ENCODE data around the gene ATP5PD.
"Not testable (repeated sequence)": the region's sequence is repeated elsewhere in the genome, so short reads cannot be mapped to it uniquely, and the experiment has no call there.

ATP5PD gene

GRCh38 chr17:75034236-75034908, 12.4 kb downstream of the ATP5PD start:
- TF ChIP-seq, protein P1, sequence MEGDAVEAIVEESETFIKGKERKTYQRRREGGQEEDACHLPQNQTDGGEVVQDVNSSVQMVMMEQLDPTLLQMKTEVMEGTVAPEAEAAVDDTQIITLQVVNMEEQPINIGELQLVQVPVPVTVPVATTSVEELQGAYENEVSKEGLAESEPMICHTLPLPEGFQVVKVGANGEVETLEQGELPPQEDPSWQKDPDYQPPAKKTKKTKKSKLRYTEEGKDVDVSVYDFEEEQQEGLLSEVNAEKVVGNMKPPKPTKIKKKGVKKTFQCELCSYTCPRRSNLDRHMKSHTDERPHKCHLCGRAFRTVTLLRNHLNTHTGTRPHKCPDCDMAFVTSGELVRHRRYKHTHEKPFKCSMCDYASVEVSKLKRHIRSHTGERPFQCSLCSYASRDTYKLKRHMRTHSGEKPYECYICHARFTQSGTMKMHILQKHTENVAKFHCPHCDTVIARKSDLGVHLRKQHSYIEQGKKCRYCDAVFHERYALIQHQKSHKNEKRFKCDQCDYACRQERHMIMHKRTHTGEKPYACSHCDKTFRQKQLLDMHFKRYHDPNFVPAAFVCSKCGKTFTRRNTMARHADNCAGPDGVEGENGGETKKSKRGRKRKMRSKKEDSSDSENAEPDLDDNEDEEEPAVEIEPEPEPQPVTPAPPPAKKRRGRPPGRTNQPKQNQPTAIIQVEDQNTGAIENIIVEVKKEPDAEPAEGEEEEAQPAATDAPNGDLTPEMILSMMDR (conservative IDR thresholded peaks at IDR 0.05; ENCODE audit: low read depth, low read length) = peak; percentile 39
- H3K4me3 ChIP-seq (ENCODE audit: low read depth, low read length) = peak overlapping the region; percentile 88
- DNase-seq (ENCODE audit: low read depth) = peak; percentile 90

DNA sequence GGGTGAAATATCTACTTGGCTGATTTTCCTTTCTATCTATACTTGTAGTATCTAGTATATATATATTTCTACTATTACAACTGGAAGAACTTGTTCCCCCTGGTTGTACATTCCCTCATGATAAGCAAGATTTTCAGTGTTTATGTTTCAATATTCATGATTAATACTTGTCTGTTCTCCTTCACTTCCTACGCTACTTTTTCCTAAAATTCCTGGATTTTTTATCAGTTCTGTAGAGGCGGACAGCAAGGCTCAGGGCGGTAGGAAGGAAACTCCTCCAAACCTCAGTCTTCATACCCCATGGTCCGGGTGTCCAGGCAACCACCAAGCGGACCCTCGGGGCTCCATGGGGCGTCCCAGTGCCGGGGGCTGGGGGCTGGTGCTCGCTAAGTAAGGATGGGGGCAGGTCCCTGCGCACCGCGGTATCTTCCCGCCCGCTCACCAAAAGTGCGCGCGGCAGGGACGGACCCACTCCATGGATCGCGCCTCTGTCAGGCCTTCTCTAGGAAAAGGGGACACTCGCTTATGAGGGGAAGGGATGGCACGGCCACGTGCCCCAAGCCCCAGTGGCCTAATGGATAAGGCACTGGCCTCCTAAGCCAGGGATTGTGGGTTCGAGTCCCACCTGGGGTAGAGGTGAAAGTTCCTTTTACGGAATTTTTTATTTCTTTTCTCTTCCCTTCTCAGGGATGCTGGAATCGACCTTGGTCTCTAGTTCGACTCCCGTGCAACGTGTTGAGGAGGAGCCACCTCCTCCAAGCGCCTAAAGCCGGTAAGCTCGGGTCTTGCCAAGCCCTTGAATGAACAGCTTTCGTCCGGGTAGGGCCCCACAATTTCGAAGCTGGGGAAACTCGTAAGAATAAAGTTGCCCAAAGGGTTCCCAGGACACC, 13.2 kb downstream of the ATP5PD start:
- DNase-seq (ENCODE audit: low read depth) = peak; percentile 91
- H3K4me3 ChIP-seq (ENCODE audit: low read depth, low read length) = peak overlapping the region; percentile 88
- TF ChIP-seq, protein P1 (conservative IDR thresholded peaks at IDR 0.05; ENCODE audit: low read depth, low read length) = no peak

GRCh38 chr17:75032720-75033280, 14.0 kb downstream of the ATP5PD start:
- TF ChIP-seq, protein P1 (conservative IDR thresholded peaks at IDR 0.05; ENCODE audit: low read depth, low read length) = no peak
- peak overlapping the region; percentile 88 for H3K4me3 ChIP-seq (ENCODE audit: low read depth, low read length)

DNA sequence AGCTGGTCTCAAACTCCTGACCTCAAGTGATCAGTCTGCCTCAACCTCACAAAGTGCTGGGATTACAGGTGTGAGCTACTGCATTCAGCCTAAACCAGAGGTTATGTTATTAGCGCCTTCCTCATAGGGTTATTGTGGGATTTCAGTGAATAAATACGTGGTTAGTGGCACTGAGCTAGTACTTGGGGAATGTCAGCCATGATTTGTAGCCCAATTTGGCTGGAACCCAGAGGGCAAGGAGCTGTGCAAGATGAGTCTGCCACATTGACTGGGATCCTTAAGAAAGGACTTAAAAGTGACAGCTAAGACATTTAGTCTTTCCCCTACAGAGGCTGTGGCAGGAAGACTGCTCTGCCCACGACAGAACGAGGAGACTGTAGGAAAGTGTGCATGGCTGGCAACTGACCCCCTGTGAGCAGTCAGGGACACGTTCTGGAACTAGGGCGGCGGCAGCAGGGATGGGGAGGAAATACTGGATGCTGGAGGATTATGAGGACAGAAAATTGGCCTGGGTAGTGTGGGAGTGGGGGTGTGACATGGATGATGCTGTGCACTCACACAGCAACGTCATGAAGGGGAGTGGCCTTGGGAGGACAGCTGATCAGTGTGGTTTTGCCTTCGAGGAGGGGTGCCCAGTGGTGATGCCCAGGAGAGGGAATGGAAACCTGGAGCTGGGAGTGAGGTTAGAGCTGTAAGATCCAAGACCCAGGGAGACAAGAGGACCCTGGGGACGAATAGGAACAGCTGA, 14.6 kb downstream of the ATP5PD start:
- TF ChIP-seq, protein P1 (conservative IDR thresholded peaks at IDR 0.05; ENCODE audit: low read depth, low read length) = no peak
- DNase-seq (ENCODE audit: low read depth) = peak; percentile 64
- peak overlapping the region; percentile 43 for H3K4me3 ChIP-seq (ENCODE audit: low read depth, low read length)

More at GRCh38 chr17:75032720-75033280, 14.0 kb downstream of the ATP5PD start:
- peak; percentile 5 for DNase-seq (ENCODE audit: low read depth)

GRCh38 chr17:75030161-75030560, 16.6 kb downstream of the ATP5PD start:
- no peak overlapping the region for H3K4me3 ChIP-seq (ENCODE audit: low read depth, low read length)
- DNase-seq (ENCODE audit: low read depth) = no peak
- TF ChIP-seq, protein P1 (conservative IDR thresholded peaks at IDR 0.05; ENCODE audit: low read depth, low read length) = no peak

- H3K4me3 ChIP-seq (ENCODE audit: low read depth, low read length); DNase-seq (ENCODE audit: low read depth): not testable (repeated sequence)
Measured at GRCh38 chr17:75026650-75027049, 20.1 kb downstream of the ATP5PD start.

DNA sequence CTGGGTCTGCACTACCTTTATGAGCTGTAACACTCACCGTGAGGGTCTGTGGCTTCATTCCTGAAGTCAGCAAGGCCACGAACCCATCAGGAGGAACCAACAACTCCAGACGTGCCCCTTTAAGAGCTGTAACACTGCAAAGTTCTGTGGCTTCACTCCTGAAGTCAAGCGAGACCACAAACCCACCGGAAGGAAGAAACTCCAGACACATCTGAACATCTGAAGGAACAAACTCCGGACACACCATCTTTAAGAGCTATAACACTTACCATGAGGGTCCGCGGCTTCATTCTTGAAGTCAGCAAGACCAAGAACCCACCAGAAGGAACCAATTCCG, 21.4 kb downstream of the ATP5PD start:
- not testable (repeated sequence) for H3K4me3 ChIP-seq (ENCODE audit: low read depth, low read length); DNase-seq (ENCODE audit: low read depth)

All from choroid plexus epithelial cell (primary cell).